Measurements from ENCODE around the gene QPCT.
A peak's percentile ranks its signal among the peaks of the same experiment; 100 is the strongest.

Gene QPCT

DNA sequence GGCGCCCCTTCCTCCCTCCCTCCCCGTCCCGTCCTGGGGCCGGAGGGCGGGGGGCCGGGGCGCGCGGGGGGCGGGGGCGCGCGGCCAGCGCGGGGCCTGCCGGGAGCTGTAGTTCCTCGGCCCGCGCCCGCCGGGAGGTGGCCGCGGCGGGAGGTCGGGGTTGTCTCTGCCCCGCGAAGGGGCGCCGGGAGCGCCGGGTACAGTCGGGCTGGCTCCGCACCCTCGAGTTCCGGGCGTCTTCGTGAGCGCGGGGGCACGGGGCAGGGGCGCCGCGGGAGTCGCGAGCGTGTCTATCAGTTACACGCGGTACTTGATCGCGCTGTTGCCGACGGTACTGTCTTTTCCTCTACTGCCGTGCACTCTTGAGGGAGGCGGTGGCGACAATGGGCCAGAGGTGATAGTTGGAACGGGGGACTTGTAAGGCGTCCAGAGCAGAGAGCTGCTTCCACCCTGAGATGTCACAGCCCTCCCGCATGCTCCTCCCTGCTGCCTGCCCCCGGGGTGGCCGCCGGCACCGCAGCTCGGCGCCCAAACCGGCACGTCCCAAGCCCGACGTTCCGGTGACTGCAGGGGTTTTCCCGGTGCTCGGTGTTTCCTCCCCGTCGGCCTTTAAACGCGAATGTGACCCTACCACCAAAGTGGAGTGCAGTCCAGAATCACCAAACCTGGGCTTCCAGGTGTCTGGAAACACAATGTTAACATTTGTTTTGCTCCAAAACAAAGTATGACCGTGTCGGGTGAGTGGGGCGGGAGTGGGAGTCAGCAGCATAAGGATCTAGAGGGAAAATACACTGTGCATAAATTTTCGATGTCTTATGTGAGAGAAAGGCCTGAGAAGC, 19.4 kb upstream of the QPCT start, which contains the start of gene PRKD3:
Gene PRKD3, minus strand, starts transcription at position 48 of the 839 bp plus-strand sequence. CDS start 8,309 bp downstream, outside the sequence.
- DNase-seq (ENCODE audit: low spot score) = peak; percentile 93
- FAIRE-seq = peak; percentile 71

DNA sequence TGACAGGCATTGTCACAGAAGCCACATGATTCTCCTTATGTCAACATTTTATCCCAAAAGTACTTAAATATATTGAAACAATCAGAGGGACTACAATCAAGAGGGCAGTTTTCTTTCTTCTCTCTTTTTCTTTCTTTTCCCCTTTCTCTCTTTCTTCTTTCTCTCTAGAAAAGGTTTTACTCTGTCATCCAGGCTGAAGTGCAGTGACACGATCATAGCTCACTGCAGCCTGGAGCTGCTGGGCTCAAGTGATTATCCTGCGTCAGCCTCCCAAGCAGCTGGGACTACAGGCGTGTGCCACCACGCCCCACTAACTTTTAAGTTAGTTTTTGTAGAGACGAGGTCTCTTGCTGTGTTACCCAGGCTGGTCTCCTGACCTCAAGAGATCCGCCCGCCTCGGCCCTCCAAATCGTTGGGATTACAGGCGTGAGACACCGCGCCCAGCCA, 18.8 kb upstream of the QPCT start:
- DNase-seq (ENCODE audit: low spot score) = no peak
- FAIRE-seq = no peak

DNA sequence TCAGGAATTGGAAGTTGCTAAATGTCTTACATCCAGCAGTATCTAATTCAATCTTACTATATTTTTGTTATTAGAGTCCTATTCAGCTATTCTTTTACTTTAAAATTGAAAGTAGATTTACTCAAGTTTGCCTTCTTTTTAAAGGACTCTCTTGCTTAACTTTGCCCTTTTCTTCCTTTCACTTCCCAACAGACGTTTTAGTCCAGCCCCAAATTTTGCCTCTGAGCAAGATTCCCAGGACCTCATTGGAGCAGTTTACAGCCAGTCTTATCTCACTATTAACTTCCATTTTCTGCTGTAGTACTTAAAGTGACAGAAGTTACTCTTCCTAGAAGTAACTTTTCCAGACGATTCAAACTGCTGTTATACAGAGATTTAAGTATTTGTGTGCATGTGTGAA, 18.1 kb upstream of the QPCT start:
- peak; percentile 23 for DNase-seq (ENCODE audit: low spot score)
- FAIRE-seq = no peak

DNA sequence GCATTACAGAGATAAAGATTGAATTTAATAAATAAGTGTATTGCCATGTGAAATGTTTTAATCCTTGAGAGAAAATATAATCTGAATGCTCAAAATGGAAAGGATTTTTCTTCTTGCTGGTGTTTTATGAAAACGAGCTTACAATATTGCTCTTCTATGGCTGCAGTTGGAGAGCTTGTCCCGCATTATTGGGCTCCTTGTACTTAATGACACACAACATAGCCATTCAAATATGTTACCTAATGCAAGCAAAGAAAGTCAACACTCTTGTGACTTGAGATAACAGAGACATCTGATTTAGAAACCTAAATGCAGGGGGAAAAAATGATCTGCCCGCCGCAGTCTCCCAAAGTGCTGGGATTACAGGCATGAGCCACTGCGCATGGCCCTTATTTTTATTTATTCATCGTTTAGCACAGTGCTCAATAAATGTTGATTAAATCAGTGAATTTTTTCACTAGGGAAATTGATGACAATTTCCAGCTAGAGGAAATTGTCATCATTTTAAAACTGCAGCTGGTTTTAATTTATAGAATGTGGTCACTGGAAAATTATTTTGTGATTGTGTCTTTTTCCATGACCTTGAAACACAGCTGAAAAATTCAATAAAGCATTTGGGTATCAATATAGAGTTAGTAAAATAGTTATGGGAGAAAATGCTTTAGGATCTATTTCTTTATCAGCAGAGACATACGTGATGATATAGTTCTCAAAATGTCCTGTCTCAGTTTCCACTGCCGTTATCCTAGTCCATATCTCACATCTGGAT, 17.4 kb upstream of the QPCT start:
- FAIRE-seq (no peak), DNase-seq (ENCODE audit: low spot score) (no peak)

DNA sequence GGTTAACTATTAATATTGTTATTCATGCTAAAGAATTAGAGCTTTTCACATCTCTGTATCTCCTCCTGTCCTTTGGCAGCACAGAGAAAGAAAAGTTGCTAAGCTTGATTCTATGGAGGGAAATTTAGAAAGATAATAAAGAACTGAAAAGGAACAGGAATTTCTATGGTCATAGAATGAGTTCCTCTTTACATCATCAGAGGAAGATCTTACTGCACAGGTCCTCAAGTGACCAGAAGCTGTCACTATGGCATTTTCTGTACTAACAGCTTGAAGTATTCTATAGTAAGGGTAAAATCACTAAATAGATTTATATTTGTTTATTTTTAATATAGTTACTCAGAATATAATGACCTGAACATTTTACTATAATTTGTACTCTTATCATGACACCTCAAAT, 13.7 kb upstream of the QPCT start:
- DNase-seq (ENCODE audit: low spot score) = no peak
- no peak for FAIRE-seq

DNA sequence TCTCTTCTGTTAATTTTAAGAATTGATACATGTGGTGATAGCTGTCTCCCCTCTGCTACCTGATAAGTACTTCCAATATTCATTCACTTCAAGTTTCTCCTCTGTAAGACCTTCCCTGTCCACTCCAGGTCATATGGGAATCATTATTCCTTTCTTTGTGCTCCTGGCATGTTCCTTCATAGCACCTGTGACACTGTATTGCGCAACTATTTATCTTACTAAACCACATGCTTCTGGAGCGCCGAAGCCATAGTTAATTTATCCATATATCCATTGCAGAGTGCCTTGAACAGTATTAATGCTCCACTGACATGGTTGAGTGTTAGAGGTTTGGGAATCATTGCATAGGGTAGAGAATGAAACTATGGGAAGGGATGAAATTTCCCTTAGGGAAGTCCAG, 11.9 kb upstream of the QPCT start:
- FAIRE-seq (peak; percentile 44), DNase-seq (ENCODE audit: low spot score) (no peak)

DNA sequence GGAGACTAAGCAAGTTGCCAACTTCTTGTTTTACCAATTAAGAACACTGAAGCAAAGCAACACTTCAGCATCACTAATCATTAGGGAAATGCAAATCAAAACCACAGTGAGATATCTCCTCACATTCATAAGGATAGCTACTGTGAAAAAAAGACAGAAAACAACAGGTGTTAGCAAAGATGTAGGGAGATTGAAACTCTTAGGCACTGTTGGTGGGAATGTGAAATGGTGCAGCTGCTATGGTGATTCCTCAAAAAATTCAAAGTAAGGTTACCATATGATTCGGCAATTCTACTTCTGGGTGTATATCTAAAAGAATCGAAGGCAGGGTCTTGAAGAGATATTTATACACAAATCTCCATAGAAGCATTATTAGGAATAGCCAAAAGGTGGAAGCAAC, 11.2 kb upstream of the QPCT start:
- FAIRE-seq (no peak), DNase-seq (ENCODE audit: low spot score) (no peak)

DNA sequence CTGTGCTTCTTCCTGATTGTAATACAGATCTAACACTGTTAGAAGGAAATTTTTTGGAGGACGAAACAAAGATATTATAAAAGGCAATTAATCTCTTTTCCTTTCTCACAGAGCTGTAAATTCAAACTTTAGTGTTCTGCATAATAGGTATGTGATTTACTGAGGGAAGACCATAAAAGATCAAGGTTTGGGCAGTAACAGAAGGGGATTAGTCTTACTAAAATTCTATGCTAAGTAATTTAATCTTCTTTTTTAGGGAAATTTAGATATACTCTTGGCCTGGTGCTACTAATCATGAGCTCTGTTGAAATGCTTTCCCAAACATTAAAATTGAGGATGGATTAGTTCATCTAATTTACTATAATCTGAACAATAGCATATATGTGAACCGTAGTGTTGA, 8.8 kb upstream of the QPCT start:
- no peak for DNase-seq (ENCODE audit: low spot score)
- FAIRE-seq = no peak

DNA sequence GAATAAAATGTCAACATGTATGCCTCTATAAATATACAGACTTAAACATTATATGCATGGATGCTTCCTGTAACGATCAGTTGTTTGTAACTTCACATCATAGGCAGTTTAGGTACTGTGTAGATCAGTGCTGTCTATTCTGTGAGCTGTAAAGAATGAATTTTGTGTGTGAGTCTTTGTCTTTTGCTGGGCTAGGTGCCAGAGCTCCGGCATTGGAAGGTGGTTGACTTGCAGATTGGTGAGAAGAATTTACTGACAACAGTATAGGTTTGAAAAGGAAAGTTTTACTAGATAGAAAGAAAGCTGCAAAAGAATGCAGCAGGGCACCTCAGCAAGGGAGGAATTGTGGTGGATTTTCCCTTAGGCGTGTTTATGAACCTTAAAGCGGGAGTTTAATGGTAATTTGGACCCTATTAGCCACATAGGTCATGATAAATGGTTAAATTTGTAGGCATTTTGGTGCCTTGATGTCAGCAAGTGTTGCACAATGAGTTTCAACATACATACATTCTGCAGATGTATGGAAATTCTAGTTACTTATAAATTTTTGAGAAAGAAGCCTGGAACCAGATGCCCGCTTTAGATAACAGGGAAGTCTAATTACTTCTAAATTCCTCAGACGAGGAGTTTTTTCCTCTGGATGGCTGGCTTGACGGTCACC, 6.7 kb upstream of the QPCT start:
- DNase-seq (ENCODE audit: low spot score) = no peak
- FAIRE-seq = no peak

DNA sequence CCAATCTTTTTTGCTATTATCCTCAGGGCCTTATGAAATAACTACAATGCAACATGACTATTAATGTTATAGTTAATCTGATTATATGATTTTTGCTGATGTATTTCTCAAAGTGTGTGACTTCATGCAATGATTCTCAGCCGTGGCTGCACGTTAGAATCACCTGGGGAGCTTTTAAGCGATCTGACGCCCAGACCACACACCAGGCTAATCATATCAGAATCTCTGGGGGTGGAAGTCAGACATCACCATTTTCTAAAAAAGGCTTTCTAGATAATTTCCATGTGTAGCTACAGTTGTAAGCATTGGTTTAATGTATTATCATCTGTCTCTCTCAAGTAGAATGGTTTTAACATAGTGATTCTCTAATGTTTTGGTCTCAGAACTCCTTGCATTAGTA, 5.5 kb upstream of the QPCT start:
- DNase-seq (ENCODE audit: low spot score) = no peak
- no peak for FAIRE-seq

DNA sequence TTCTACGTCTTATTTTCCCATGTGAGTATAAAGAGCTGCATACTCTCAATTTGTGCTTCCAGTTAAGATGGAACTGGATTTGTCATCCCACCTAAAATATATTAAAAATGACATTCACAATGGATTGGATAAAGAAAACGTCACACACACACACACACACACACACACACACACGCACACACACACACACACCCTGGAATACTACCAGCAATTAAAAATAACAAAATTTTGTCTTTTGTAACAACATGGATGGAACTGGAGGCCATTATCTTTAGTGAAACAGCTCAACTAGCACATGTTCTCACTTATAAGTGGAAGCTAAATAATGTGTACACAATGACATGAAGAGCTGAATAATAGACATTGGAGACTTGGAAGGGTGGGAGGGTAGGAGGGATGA, 3.8 kb upstream of the QPCT start:
- no peak for DNase-seq (ENCODE audit: low spot score)
- no peak for FAIRE-seq

DNA sequence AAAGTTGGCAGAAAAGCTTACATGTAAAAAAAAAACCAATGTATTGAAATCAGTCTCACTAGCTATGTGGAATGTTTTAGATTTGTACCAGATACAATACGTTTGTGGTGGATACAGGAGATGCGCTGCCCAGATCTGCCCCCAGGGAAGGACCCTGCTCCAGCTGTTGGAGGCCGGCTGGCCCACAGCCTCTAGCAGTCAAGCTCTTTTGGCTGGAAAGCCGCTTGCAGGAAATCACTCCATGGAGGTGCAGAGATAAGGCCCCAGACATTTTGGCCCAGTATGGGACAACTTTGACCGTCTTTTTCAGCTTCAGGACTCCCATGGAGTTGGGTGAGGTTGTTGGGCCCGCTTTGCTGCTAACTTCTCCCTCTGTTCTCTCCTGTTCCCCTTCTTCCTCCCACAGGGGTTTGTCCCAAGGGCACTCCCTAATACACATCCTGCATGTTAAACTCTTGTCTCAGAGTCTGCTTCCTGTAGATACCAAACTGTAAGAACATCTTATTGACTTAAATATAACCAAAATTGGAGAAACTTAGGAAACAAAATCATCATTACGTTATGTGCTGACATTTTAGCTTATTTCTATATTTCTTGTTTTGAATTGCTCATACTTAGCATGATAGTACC, 1.7 kb upstream of the QPCT start:
- DNase-seq (ENCODE audit: low spot score) (no peak), FAIRE-seq (no peak)

DNA sequence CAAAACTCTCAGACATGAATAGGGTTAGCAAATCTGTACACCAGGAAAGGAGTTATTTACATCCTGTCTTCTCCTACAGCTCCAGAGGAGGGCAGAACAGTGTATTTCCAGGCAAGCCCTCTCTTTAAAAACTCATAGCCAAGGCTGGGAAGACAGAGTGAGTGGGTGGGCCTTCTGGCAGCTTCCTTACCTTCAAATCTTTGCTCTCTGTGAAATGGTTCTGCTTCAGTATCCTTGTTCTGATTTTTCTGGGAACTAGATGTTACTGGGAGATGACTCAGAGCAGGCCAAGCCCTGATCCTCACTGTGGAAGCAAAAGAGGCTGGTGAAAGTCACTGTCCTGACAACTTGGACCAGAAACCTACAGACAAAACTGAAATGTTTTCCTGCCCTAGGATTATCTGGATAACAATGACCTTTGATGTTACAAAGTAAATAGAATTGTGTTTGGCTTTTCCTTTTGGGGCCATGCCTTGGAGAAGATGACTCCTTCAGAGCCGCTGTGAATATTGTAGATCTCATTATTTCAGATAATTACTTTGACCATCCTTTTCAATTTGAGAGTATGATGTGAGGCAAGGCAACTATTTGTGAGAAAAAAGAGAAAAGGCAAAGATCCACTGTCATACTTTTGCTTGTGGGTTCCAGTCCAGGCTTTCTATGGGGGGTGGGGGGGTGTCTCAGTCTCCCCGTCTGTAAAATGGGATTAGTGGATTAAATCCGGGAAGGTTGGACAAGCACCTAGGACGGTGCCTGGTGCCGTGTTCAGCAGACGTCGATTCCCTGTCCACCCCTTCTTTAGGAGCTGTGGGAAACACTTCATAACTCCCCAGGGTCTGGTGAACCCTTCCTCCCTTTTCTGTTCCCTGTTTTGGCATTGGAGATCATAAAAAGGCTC, 644 bp upstream of the QPCT start:
- DNase-seq (ENCODE audit: low spot score) (no peak), FAIRE-seq (no peak)

DNA sequence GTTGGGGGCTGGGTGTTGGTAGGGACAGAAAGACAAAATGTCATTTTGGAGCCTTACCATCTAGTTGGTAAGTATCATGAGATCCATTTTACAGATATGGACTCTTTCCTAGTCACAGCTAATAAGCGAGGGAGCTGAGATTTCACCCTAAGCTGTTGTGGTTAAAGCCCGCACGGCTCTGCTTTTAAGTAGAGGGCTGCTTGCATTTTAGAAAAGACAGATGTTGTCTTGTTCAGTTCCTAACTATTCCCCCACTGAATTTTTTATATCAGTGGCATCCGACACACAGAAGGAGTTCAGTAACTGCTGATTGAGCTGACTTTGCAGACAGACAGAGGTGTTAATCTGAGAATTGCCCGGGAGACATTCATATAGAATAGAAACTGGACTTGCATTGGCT, 3.7 kb downstream of the QPCT start:
- FAIRE-seq = no peak
- DNase-seq (ENCODE audit: low spot score) = no peak

DNA sequence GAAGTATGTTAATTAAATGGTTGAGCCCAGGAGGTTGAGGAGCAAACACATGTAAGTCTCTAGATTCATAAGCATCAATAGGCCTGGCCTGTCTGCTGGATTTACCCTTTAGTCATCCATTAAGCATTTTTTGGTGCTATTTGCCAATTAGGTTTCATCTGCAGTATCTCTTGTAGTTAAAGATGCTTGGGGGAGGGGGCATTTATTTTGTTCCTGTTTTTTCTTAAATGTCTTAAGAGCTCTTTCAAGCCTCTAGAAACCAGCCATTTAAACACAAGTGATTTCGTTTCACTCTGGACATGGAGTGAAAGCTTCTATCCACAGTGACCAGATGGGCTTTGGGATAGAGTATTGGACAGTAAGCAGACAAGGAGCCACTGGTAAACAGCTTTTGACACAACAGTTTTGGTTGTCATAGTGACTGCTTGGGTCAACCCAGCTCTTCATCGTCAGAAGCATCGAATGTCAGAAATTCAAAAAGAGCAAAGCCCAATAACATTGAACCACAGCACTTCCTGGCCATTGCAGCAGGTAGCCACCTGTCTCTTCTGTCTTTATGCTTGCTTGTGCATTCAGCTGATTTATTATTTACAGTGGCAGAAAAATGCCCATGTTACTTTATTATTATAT, 4.9 kb downstream of the QPCT start:
- DNase-seq (ENCODE audit: low spot score) = no peak
- no peak for FAIRE-seq

DNA sequence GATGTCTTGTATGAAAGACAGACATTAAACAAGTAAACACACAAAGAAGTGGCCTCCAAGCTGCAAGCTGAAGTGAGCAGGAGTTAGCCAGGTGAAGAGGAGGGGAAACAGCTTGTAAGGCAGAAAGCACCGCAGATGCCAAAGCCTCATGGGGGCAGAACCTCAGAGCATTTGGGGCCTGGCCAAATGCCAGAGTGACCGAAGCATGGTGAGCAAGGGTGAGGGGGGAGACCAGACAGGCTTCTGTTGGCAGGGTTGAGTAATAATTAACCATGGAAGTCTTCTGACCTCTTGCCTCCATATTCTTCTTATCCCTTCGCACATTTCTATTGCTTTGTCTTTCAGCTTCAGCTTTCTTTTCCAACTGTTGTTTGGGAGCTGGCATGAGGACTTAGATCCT, 5.6 kb downstream of the QPCT start:
- no peak for FAIRE-seq
- DNase-seq (ENCODE audit: low spot score) = peak; percentile 43

DNA sequence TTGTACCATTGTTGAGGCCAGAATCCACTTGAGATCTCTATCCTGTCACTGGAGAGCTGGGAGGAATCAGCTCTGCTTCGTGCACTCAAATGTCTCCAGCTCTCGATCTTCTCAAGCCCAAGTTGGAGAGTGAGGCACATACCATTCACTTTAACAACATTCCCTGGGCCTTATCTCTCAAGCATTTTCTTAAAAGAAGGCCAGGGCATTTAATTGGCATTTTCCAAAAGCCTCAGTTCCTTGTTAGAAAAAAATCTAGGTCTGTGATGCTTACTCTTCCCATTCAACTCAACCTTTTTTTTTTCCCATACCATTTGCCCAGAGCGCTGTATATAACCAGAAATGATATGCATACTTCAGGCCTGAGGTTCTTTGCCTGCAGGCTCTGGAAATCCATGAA, 10.1 kb downstream of the QPCT start:
- no peak for FAIRE-seq
- DNase-seq (ENCODE audit: low spot score) = no peak

DNA sequence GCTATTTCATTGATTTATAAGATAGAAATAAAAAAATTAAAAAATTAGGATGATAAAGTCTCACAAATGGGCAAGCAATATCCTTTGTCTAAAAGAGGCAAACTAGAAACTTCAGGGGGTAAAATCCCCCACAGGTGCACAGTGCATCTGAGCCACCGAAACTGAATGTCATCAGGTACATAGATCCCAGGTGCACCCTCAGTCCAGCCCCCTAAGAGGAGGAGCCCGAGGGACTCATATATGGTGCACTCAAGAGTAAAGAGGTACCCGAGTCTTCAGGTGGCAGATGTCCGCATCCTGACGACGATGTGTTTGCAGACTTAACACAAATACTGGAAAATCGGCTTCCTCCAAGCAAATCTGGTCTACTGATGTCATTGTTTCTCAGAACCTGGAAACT, 11.3 kb downstream of the QPCT start:
- FAIRE-seq = no peak
- DNase-seq (ENCODE audit: low spot score) = no peak

DNA sequence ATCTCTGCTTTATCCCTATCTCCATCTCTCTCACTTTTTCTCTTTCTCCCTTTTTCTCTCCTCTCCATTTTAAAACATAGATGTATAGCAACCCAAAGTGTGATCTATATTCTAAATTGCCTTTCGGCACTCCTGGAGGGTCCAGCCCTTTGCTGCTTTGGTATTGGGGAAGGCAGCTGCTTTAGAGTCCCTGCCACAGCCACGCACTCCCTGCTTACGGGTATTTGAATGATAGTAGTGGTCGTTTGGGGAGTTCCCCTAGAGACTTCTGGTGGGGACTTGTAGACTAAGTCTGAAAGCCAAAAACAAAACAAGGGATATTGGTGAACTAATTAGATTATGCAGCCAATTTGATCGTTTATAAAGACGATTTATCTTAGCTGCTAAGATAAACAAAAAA, 11.9 kb downstream of the QPCT start:
- FAIRE-seq = no peak
- no peak for DNase-seq (ENCODE audit: low spot score)

DNA sequence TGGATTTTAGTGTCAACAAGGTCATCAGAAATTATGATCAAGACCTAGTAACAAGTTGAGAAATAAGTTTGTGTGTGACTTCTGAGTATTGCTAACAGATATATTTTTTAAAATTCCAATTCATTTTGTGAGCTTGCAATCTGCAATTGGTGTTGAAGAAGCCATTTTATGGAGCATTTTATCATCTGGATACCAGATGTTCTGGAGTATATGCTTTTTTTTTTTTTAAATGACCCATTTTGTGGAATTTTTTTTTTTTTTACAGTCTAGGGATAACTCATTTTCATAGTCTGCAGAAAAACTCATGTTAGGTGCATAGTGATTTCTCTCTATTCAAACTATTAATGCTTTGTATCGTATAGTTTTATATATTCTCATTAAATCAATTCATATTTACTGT, 12.6 kb downstream of the QPCT start:
- FAIRE-seq = no peak
- DNase-seq (ENCODE audit: low spot score) = no peak
